Measurements from ENCODE around the gene RASAL2.

DNA sequence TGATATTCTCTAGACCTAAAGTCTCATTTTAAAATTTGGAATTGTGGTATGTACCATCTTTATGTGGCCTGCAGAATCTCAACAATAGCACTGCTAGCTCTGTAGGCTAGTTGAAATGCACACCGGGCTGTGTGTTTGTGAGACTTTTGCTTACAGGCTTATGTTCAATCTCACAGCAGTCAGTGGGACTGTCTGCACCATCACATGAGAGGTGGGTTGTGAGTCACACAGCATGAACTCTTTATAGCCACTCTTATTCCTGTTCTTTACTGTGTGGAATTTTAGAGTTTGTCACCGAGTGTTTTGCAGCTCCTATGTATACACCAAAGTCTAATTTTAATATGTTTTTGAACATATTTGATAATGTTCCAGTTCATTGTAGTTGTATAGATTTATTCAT, 74.6 kb downstream of the RASAL2 start:
- TF ChIP-seq POLR2A (IDR thresholded peaks at IDR 0.05) (no peak), POLR2AphosphoS5 (IDR thresholded peaks at IDR 0.05) (no peak), EP300 (IDR thresholded peaks at IDR 0.05) (no peak)
- TF ChIP-seq, protein P1, sequence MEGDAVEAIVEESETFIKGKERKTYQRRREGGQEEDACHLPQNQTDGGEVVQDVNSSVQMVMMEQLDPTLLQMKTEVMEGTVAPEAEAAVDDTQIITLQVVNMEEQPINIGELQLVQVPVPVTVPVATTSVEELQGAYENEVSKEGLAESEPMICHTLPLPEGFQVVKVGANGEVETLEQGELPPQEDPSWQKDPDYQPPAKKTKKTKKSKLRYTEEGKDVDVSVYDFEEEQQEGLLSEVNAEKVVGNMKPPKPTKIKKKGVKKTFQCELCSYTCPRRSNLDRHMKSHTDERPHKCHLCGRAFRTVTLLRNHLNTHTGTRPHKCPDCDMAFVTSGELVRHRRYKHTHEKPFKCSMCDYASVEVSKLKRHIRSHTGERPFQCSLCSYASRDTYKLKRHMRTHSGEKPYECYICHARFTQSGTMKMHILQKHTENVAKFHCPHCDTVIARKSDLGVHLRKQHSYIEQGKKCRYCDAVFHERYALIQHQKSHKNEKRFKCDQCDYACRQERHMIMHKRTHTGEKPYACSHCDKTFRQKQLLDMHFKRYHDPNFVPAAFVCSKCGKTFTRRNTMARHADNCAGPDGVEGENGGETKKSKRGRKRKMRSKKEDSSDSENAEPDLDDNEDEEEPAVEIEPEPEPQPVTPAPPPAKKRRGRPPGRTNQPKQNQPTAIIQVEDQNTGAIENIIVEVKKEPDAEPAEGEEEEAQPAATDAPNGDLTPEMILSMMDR (IDR thresholded peaks at IDR 0.05): no peak

Data from suprapubic skin (tissue), 4 donors.